T-helper 1 cell treated with Interleukin-12 subunit alpha and Interleukin-12 subunit beta and Interleukin-4 antibody, amounts not matched to agents 30 ng/mL and 1 ng/mL, for 36 hours (primary cell): ENCODE data around the gene TUBGCP2. TPM values are rescaled to one million over a fixed set of nuclear protein-coding genes. Genes with fewer than 3 reads are reported as not detected.
"Not testable (repeated sequence)": the region's sequence is repeated elsewhere in the genome, so short reads cannot be mapped to it uniquely, and the experiment has no call there.

Source experiments
- intact Hi-C: fragments of 100-400 bp; cut with micrococcal nuclease; formaldehyde crosslinking; loops from one replicate; pipeline ENCODE4 v1.15.1; 2024
- total RNA-seq: library from RNA; stranded (reverse); gene quantifications from 2 replicates; pipeline ENCODE4 v1.2.3, GENCODE V29; 2022

Gene TUBGCP2
- total RNA-seq, 1 donor from 2014 or later: 59.2 TPM

DNA sequence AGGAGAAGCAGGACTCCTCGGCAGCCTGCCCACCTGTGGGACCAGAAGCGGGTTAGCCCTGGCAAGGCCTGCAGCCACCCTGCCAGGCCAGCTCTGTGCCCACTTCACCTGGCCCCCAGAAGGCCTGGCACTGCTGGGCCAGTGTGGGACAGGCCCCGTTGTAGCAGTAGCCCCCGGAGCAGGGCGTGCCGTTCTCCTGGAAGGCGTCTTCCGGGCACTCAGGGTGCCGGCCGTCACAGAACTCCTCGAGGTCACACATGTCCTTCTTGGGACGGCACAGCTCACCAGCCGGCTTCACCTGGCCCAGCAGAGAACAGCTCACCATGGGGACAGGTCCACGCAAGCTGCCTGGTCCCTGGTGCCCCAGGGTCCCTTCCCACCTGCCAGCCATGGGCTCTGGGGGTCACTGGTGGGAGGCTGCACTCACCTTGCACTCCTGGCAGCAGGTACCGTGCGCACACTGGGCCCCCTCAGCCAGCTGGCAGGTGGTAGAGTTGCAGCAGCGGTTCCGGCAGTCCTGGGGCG, 37.8 kb downstream of the TUBGCP2 start:
- intact Hi-C loops: loop anchor here (10.0 kb wide), 1 partner anchor 306 kb away; no protein-coding TSS in a partner anchor

- intact Hi-C loops: loop anchor here (10.0 kb wide), 1 partner anchor 305 kb away; no protein-coding TSS in a partner anchor
Measured at GRCh38 chr10:133270204-133270603, 38.5 kb downstream of the TUBGCP2 start.

GRCh38 chr10:133269367-133269766, 39.3 kb downstream of the TUBGCP2 start:
- intact Hi-C loops: no loop called here

DNA sequence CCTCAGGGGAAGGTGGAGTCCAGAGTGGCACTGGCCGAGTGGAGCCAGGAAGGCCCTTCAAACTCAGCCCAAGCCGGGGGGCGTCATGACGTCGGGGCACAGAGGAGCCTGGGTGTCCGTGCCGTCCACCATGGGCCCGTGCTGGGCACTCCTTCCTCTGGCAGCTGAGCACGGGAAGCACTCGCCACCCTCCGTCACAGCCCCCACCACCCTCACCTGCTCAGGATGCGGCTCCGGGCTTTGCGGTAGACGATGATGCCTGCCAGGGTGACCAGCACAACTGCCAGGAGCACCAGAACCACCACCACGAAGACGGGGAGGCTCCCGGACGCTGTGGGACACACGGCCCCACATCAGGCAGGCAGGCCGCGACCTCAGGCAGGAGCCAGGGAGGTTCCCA, 40.1 kb downstream of the TUBGCP2 start:
- intact Hi-C loops: no loop called here

GRCh38 chr10:133267829-133268228, 40.8 kb downstream of the TUBGCP2 start:
- intact Hi-C loops: no loop called here

GRCh38 chr10:133267293-133267692, 41.4 kb downstream of the TUBGCP2 start:
- intact Hi-C loops: no loop called here

DNA sequence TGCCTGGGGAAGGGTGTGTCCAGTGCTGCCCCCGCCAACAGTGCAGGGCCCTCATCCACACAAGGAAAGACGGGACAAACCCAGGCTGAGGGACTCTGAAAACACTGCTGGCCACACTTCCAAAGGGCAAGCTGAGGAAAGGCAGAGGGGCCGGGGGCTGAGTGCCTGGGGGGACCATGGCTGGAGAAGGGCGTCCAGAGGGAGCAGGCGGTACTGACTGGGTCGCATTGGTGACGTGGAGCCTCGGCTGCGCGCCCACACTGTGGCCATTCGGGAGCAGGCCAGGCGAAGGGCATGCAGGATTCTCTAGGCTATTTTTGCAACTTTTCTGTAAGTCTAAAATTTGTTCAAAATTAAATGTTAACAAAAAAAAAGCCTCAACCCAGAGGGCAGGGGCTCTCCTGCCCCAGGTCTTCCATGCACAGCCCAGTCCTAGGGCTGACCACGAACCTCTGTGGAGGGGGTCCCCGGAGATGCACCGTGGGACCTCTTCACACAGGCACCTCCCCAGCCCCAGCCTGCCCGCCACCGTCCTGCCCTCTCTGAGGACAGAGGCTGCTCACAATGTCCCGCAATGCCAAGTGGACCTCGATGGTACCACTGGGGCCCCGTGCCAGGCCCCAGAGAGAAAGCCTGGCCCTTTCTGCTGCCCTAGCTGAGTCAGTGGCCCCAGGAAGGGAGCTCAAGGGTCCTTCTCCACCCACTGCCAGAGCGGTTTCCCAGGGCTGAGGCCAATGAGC, 42.4 kb downstream of the TUBGCP2 start:
- intact Hi-C loops: no loop called here

GRCh38 chr10:133265052-133265451, 43.6 kb downstream of the TUBGCP2 start:
- intact Hi-C loops: not testable (repeated sequence)

GRCh38 chr10:133264461-133264860, 44.2 kb downstream of the TUBGCP2 start:
- intact Hi-C loops: loop anchor here (5.0 kb wide), 1 partner anchor 812 kb away; no protein-coding TSS in a partner anchor

GRCh38 chr10:133263674-133264073, 45.0 kb downstream of the TUBGCP2 start:
- intact Hi-C loops: loop anchor here (5.0 kb wide), 1 partner anchor 811 kb away; no protein-coding TSS in a partner anchor

DNA sequence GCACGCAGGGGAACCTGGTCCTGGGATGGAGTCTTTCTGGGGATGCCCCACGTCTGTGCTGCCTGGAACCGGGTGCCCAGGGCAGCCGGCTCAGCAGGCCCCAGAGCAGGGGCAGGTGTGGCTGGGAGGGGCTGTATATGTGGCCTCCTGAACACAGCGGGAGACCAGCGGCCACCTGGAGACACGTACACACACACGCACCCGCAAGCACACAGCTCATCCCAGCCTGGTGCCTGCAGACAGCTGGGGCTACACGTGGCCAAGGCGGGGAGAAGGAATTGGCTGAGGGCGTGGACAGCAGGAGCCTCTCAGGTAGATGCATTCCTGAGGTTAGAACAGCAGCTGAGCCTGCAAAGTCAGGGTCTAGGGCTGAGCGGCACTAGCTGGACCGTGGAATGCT, 46.0 kb downstream of the TUBGCP2 start:
- intact Hi-C loops: loop anchor here (1.0 to 5.0 kb wide), 6 partner anchors 13 to 810 kb away; partner anchors contain the start of genes ECHS1, FUOM and INPP5A

DNA sequence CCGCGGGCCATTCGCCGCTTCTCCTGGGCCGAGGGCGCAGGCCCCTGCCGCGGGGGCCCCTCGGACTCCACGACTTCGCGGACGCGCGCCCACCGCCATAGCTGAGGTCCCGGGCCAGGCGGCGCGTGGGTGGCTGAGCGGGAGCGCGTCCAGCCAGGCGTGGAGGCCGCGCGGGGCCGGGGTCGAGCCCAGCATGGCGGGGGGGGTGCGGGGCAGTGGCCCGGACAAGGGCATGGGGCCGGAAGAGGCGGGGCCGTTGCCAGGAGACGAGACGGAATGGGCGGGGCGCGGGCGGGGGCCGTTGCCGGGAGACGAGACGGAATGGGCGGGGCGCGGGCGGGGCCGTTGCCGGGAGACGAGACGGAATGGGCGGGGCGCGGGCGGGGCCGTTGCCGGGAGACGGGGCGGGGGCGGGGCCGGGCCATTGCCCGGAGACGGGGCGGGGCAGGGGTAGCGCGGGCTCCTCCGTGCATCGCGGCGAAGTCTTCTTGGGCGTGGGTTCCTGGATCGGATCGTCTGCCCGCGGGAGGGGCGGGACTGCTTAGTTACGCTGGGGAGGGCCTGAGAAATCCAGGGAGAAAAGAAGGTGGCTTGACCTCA, 46.8 kb downstream of the TUBGCP2 start:
- intact Hi-C loops: loop anchor here (1.0 to 5.0 kb wide), 7 partner anchors 13 to 1103 kb away; partner anchors contain the start of genes ECHS1, FUOM and INPP5A

GRCh38 chr10:133260895-133261725, 47.6 kb downstream of the TUBGCP2 start:
- intact Hi-C loops: loop anchor here (2.0 to 5.0 kb wide), 2 partner anchors 809 to 1102 kb away; no protein-coding TSS in a partner anchor

GRCh38 chr10:133259602-133259989, 49.1 kb downstream of the TUBGCP2 start:
- intact Hi-C loops: loop anchor here (1.0 to 5.0 kb wide), 4 partner anchors 15 to 929 kb away; no protein-coding TSS in a partner anchor

DNA sequence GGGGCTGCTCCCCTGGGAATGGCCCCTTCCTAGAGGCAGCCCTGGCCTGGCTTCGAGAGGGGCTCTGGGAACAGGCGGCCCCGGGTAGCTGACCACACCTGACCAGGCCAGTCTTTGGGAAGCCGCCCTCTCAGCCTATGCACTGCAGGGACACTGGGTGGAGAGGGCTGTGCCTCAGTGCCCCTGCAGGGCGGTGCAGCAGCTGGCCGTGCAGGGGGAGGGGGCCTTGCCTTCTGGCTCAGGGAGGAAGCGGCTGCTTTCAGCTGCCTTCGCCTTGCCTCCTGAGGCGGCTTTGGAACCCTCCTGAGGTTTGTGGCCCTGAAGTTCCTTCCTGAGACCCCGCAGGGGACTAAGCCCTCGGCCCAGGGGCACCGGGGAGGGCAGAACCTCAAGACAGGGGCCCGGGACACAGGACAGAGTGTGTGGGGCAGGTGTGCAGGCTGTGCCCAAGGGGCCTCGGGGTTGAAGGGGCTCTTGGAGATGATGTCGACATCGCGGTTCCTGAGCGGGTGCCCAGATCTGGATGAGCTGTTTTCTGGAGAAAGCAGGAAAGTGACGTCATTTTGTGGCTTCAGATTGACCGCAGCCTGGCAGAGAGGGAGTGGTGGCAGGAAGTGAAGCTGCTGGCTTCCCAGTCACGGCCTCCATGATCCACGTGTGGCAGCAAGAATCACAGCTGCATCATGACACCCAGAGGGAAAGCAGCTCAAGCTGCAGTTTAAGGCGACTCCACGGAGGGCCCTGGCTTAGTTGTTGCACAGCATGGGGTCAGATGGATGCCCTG, 49.7 kb downstream of the TUBGCP2 start:
- intact Hi-C loops: loop anchor here (1.0 to 5.0 kb wide), 4 partner anchors 16 to 928 kb away; no protein-coding TSS in a partner anchor

GRCh38 chr10:133258066-133258817, 50.4 kb downstream of the TUBGCP2 start:
- intact Hi-C loops: loop anchor here (2.0 to 5.0 kb wide), 3 partner anchors 17 to 927 kb away; no protein-coding TSS in a partner anchor

DNA sequence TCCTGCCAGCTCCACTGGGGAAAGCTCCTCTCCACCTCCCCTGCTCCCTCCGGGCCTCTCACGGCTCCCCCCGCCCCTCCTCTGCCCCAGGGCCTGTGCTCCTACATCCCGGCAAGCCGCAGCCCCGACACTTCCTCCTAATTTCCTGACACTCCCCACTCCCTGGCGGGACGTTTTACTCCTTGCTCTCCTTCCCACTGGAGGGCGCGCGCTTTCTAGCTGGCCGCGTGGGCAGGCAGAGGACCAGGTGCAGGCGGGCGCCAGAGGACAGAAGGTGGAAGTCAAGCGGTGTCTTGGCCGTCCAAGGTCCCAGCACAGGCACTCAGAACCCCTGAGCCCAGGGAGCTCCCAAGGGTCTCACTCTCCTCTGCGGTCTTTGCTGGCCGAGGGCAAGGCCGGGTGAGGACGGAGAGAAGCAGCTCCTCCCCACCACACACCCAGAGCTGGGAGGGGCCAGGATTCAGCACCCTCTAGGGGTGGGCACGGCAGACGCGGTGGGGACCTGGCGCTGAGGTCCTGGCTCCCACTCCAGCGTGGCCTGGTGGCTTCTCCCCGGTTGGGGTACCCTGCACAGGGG, 51.1 kb downstream of the TUBGCP2 start:
- intact Hi-C loops: loop anchor here (2.0 to 5.0 kb wide), 3 partner anchors 17 to 927 kb away; no protein-coding TSS in a partner anchor

GRCh38 chr10:133255323-133255722, 53.3 kb downstream of the TUBGCP2 start:
- intact Hi-C loops: loop anchor here (5.0 kb wide), 1 partner anchor 113 kb away; no protein-coding TSS in a partner anchor
